ENCODE data around the gene ADAMTS2.

The ADAMTS2 gene

DNA sequence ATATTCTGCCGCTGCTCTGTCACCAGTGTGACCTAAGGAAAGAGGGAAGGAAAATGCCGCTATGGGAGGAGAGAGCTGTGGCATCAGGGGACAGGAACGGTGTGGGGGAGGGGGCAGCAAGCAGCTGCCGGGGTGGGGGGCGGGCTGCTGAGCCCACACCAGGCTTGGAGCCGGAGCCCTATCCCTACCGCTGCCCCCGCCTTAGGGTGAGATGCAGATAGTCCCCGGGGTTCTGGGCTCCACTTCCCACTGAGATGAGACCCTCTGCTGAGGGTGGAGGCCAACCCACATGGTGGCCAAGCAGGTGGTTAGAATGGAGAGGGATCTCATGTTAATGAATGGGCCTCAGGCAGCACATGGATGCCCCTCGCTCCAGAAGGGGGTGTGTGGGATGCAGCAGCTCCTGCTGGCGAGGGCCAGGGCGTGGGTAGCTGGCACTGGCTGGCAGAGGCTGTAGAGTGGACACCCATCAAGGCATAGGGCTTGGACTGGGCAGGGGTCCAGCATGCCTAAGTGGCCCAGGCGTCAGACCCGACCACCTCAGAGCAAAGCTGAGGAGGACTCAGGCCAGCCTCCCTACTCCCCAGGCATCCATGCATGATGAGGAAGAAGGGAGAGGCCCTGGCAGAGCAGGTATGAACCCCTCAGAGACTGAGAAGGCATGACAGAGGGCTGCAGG is 153.6 kb downstream of the ADAMTS2 start:
- Histone ChIP-seq H2AK5ac (ENCODE audit: low read length) (no peak overlapping the region), H3K27me3 (ENCODE audit: insufficient read depth, low read length) (no peaks in the 10 kb centered on the region)
- WGBS (ENCODE audit: extremely low coverage, insufficient coverage, insufficient read length), result no CpG with 5 or more reads among the region's 14 CpGs

GRCh38 chr5:179190851-179191505 is 154.3 kb downstream of the ADAMTS2 start:
- Histone ChIP-seq H3K36me3 (ENCODE audit: control insufficient read depth in 1 of 2, insufficient read depth in 2 of 2, low read length in 2 of 2) (peaks cover 2 to 6% of the 10 kb centered on the region in 2 experiments), H3K27me3 (ENCODE audit: insufficient read depth, low read length) (no peaks in the 10 kb centered on the region), H2BK12ac (ENCODE audit: low read length) (no peak overlapping the region), H3K9me3 (ENCODE audit: insufficient read depth, low read depth, low read length) (no peaks in the 10 kb centered on the region), H3K4me2 (ENCODE audit: low read length) (no peak overlapping the region), H2BK5ac (ENCODE audit: low read depth, low read length, poor library complexity) (no peak overlapping the region), H2BK120ac (ENCODE audit: insufficient read depth, low read length, poor library complexity) (no peak overlapping the region), H3K27ac (ENCODE audit: low read depth, low read length) (no peak overlapping the region), H2AK5ac (ENCODE audit: low read length) (no peak overlapping the region), H3K4me1 (ENCODE audit: control insufficient read depth in 1 of 2, insufficient read depth in 2 of 2, low read length in 2 of 2) (peaks cover 2 to 3% of the 10 kb centered on the region in 2 experiments), H4K91ac (ENCODE audit: low read depth, low read length) (no peak overlapping the region), H3K79me2 (ENCODE audit: control insufficient read depth, insufficient read depth, low read length, poor library complexity) (no peaks in the 10 kb centered on the region), H3K23ac (ENCODE audit: low read length) (no peak overlapping the region), H3K79me1 (ENCODE audit: low read length) (no peaks in the 10 kb centered on the region), H4K12ac (ENCODE audit: low read depth, low read length) (no peak overlapping the region), H3K4ac (ENCODE audit: low read depth, low read length) (no peak overlapping the region), H3K4me3 (ENCODE audit: low read depth, low read length) (no peak overlapping the region), H3K18ac (ENCODE audit: low read length) (no peak overlapping the region), H3K14ac (ENCODE audit: low read length) (no peak overlapping the region), H3K9ac (ENCODE audit: low read length) (no peak overlapping the region), H4K8ac (ENCODE audit: low read depth, low read length) (no peak overlapping the region), H2AFZ (ENCODE audit: insufficient read depth, low read length, poor library complexity) (no peak overlapping the region)
- DNase-seq, result no peak
- no CpG with 5 or more reads among the region's 26 CpGs for WGBS (ENCODE audit: extremely low coverage, insufficient coverage, insufficient read length)

More for the DNA sequence above, 153.6 kb downstream of the ADAMTS2 start:
- H4K91ac ChIP-seq (ENCODE audit: low read depth, low read length), result no peak overlapping the region
- peaks cover 2 to 6% of the 10 kb centered on the region in 2 experiments for H3K36me3 ChIP-seq (ENCODE audit: control insufficient read depth in 1 of 2, insufficient read depth in 2 of 2, low read length in 2 of 2)
- H3K23ac ChIP-seq (ENCODE audit: low read length), result no peak overlapping the region
- H4K8ac ChIP-seq (ENCODE audit: low read depth, low read length), result no peak overlapping the region
- H2BK120ac ChIP-seq (ENCODE audit: insufficient read depth, low read length, poor library complexity), result no peak overlapping the region
- no peak overlapping the region for H3K9ac ChIP-seq (ENCODE audit: low read length)
- no peaks in the 10 kb centered on the region for H3K9me3 ChIP-seq (ENCODE audit: insufficient read depth, low read depth, low read length)
- no peak overlapping the region for H3K4me2 ChIP-seq (ENCODE audit: low read length)
- no peak overlapping the region for H3K4me3 ChIP-seq (ENCODE audit: low read depth, low read length)
- no peaks in the 10 kb centered on the region for H3K79me1 ChIP-seq (ENCODE audit: low read length)
- no peak overlapping the region for H3K4ac ChIP-seq (ENCODE audit: low read depth, low read length)
- H3K27ac ChIP-seq (ENCODE audit: low read depth, low read length), result no peak overlapping the region
- H2BK5ac ChIP-seq (ENCODE audit: low read depth, low read length, poor library complexity), result no peak overlapping the region
- DNase-seq, result no peak
- H2BK12ac ChIP-seq (ENCODE audit: low read length), result no peak overlapping the region
- no peak overlapping the region for H3K18ac ChIP-seq (ENCODE audit: low read length)
- H3K14ac ChIP-seq (ENCODE audit: low read length), result no peak overlapping the region
- H3K4me1 ChIP-seq (ENCODE audit: control insufficient read depth in 1 of 2, insufficient read depth in 2 of 2, low read length in 2 of 2), result peaks cover 3 to 5% of the 10 kb centered on the region in 2 experiments
- no peak overlapping the region for H2AFZ ChIP-seq (ENCODE audit: insufficient read depth, low read length, poor library complexity)
- H4K12ac ChIP-seq (ENCODE audit: low read depth, low read length), result no peak overlapping the region
- no peaks in the 10 kb centered on the region for H3K79me2 ChIP-seq (ENCODE audit: control insufficient read depth, insufficient read depth, low read length, poor library complexity)

- no peak overlapping the region for H4K12ac ChIP-seq (ENCODE audit: low read depth, low read length)
Measured at GRCh38 chr5:179188636-179189035, 156.6 kb downstream of the ADAMTS2 start.

GRCh38 chr5:179187681-179188575 is 157.3 kb downstream of the ADAMTS2 start:
- no peak overlapping the region for H3K27ac ChIP-seq (ENCODE audit: low read depth, low read length)
- H3K4ac ChIP-seq (ENCODE audit: low read depth, low read length), result no peak overlapping the region
- no peak overlapping the region for H2BK120ac ChIP-seq (ENCODE audit: insufficient read depth, low read length, poor library complexity)
- H3K79me2 ChIP-seq (ENCODE audit: control insufficient read depth, insufficient read depth, low read length, poor library complexity), result no peaks in the 10 kb centered on the region
- peaks cover 0 to 2% of the 10 kb centered on the region in 2 experiments for H3K36me3 ChIP-seq (ENCODE audit: control insufficient read depth in 1 of 2, insufficient read depth in 2 of 2, low read length in 2 of 2)
- H3K9me3 ChIP-seq (ENCODE audit: insufficient read depth, low read depth, low read length), result peaks cover 2% of the 10 kb centered on the region
- no peak overlapping the region for H3K4me3 ChIP-seq (ENCODE audit: low read depth, low read length)
- H4K91ac ChIP-seq (ENCODE audit: low read depth, low read length), result no peak overlapping the region
- H4K8ac ChIP-seq (ENCODE audit: low read depth, low read length), result no peak overlapping the region
- no peak overlapping the region for H3K18ac ChIP-seq (ENCODE audit: low read length)
- H3K79me1 ChIP-seq (ENCODE audit: low read length), result no peaks in the 10 kb centered on the region
- no peak for DNase-seq
- H2BK12ac ChIP-seq (ENCODE audit: low read length), result no peak overlapping the region
- H4K12ac ChIP-seq (ENCODE audit: low read depth, low read length), result no peak overlapping the region
- no peak overlapping the region for H3K23ac ChIP-seq (ENCODE audit: low read length)
- H3K4me2 ChIP-seq (ENCODE audit: low read length), result no peak overlapping the region
- WGBS (ENCODE audit: extremely low coverage, insufficient coverage, insufficient read length), result no CpG with 5 or more reads among the region's 13 CpGs
- no peak overlapping the region for H2BK5ac ChIP-seq (ENCODE audit: low read depth, low read length, poor library complexity)
- H3K14ac ChIP-seq (ENCODE audit: low read length), result no peak overlapping the region
- no peak overlapping the region for H2AK5ac ChIP-seq (ENCODE audit: low read length)
- no peaks in the 10 kb centered on the region for H3K4me1 ChIP-seq (ENCODE audit: control insufficient read depth in 1 of 2, insufficient read depth in 2 of 2, low read length in 2 of 2)
- H3K9ac ChIP-seq (ENCODE audit: low read length), result no peak overlapping the region
- H3K27me3 ChIP-seq (ENCODE audit: insufficient read depth, low read length), result no peaks in the 10 kb centered on the region
- H2AFZ ChIP-seq (ENCODE audit: insufficient read depth, low read length, poor library complexity), result no peak overlapping the region

More at GRCh38 chr5:179188636-179189035, 156.6 kb downstream of the ADAMTS2 start:
- Histone ChIP-seq H3K4ac (ENCODE audit: low read depth, low read length) (no peak overlapping the region), H3K14ac (ENCODE audit: low read length) (no peak overlapping the region), H2BK5ac (ENCODE audit: low read depth, low read length, poor library complexity) (no peak overlapping the region), H2BK12ac (ENCODE audit: low read length) (no peak overlapping the region), H2AK5ac (ENCODE audit: low read length) (no peak overlapping the region), H3K79me1 (ENCODE audit: low read length) (no peaks in the 10 kb centered on the region), H3K27ac (ENCODE audit: low read depth, low read length) (no peak overlapping the region), H3K79me2 (ENCODE audit: control insufficient read depth, insufficient read depth, low read length, poor library complexity) (no peaks in the 10 kb centered on the region), H3K4me1 (ENCODE audit: control insufficient read depth in 1 of 2, insufficient read depth in 2 of 2, low read length in 2 of 2) (no peaks in the 10 kb centered on the region), H3K4me2 (ENCODE audit: low read length) (no peak overlapping the region), H4K8ac (ENCODE audit: low read depth, low read length) (no peak overlapping the region), H4K91ac (ENCODE audit: low read depth, low read length) (no peak overlapping the region), H2BK120ac (ENCODE audit: insufficient read depth, low read length, poor library complexity) (no peak overlapping the region), H2AFZ (ENCODE audit: insufficient read depth, low read length, poor library complexity) (no peak overlapping the region), H3K9ac (ENCODE audit: low read length) (no peak overlapping the region), H3K23ac (ENCODE audit: low read length) (no peak overlapping the region), H3K4me3 (ENCODE audit: low read depth, low read length) (no peak overlapping the region), H3K9me3 (ENCODE audit: insufficient read depth, low read depth, low read length) (no peaks in the 10 kb centered on the region), H3K18ac (ENCODE audit: low read length) (no peak overlapping the region), H3K36me3 (ENCODE audit: control insufficient read depth in 1 of 2, insufficient read depth in 2 of 2, low read length in 2 of 2) (peaks cover 2 to 3% of the 10 kb centered on the region in 2 experiments), H3K27me3 (ENCODE audit: insufficient read depth, low read length) (no peaks in the 10 kb centered on the region)
- WGBS (ENCODE audit: extremely low coverage, insufficient coverage, insufficient read length), result no CpG with 5 or more reads among the region's 9 CpGs
- no peak for DNase-seq
